HG02938 (cell line): ENCODE measurements around the gene PGM2.

Experiments
- ATAC-seq: cut with Tn5 transposase; IDR thresholded peaks from one replicate; pipeline ENCODE4 v1.9.1; 2021; ENCODE audit warnings: mild to moderate bottlenecking, moderate library complexity; ENCODE audit not compliant: unreplicated experiment

Gene PGM2

GRCh38 chr4:37896206-37896860, 69.8 kb downstream of the PGM2 start:
- no peak for ATAC-seq

GRCh38 chr4:37902212-37902611, 75.7 kb downstream of the PGM2 start:
- no peak for ATAC-seq

GRCh38 chr4:37902738-37903693, 76.5 kb downstream of the PGM2 start:
- ATAC-seq, result no peak

GRCh38 chr4:37903901-37904300, 77.4 kb downstream of the PGM2 start:
- no peak for ATAC-seq

GRCh38 chr4:37904824-37905223, 78.3 kb downstream of the PGM2 start:
- ATAC-seq, result no peak

GRCh38 chr4:37905533-37906169, 79.2 kb downstream of the PGM2 start:
- no peak for ATAC-seq

- ATAC-seq, result no peak
Measured at GRCh38 chr4:37908488-37909331, 82.2 kb downstream of the PGM2 start.

- no peak for ATAC-seq
Measured at GRCh38 chr4:37909332-37910090, 83.0 kb downstream of the PGM2 start.

- ATAC-seq, result no peak
Measured at GRCh38 chr4:37910091-37910486, 83.6 kb downstream of the PGM2 start.
